GM21381 (cell line): ENCODE data around the gene DHRS7B.

Source experiments
- ATAC-seq: cut with Tn5 transposase; IDR thresholded peaks from one replicate; pipeline ENCODE4 v1.9.1; 2021; ENCODE audit warnings: mild to moderate bottlenecking, moderate library complexity; ENCODE audit not compliant: unreplicated experiment

Gene DHRS7B

DNA sequence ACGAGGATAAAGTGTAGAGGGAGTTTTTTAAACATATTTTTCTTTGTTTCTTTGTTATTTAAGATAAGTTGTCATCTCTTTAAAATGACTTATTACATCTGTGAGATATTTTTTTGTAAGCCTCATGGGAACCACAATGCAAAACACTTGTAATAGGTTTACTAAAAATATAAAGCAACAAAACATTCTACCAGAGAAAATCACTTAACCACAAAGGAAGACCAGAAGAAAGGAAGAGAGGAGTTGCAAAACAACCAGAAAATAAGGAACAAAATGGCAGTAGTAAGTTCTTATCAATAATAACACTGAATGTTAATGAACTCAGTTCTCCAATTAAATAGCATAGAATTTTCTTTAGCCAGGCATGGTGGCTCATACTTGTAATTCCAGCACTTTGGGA lies 22.9 kb downstream of the DHRS7B start:
- no peak for ATAC-seq

DNA sequence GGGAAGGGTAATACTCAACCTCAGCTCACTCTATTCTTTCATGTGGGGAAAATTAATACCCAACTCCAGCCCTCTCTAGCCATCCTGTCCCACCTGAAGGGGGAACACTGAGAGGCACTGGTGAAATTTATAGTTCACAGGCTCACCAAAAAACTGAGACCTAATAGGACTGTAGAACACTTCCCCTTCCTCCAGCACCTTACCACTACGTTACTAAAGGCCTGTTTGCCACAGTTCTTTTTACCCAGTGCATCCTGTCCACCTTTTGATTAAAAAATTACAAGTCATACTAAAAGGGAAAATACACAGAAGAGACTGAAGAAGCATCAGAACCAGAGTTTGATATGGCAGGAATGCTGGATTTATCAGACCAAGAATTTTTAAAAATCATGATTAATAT lies 26.0 kb downstream of the DHRS7B start:
- ATAC-seq = no peak

DNA sequence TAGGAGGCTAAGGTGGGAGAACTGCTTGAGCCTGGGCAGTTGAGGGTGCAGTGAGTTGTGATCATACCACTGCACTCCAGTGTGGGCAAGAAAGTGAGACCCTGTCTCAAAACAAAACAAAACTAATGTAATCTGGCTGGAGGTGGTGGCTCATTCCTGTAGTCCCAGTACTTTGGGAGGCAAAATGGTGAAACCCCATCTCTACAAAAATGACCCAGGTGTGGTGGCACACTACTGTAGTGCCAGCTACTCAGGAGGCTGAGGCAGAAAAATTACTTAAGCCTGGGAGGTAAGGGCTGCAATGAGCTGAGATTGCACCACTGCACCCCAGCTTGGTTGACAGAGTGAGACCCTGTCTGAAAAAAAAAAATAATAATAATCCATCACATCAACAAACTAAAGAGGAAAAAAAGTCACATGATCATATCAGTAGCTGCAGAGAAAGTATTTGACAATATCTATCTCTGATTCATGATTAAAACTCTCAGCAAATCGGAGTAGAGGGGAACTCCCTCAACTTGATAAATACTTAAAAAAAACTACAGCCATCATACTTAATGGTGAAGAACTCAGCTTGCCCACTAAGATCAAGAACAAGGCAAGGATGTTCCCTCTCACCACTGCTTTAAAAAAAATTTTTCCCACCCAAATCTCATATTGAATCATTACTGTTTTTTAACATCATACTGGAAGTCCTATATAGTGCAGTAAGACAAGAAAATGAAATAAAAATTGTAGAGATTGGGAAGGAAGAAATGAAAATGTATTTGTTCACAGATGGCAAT lies 31.0 kb downstream of the DHRS7B start:
- no peak for ATAC-seq

DNA sequence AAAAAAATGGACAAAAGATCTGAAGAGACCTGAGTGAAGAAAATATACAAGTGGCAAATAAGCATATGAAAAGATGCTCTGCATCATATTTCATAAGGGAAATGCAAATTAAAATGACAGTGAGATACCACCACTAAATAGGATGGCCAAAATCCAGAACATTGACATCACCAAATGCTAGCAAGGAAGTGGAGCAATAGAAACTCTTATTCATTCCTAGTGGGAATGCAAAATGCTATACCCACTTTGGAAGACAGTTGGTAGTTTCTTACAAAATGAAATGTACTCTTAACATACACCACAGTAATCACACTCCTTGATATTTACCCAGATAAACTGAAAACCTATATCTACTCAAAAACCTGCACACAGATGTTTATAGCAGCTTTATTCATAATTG lies 33.6 kb downstream of the DHRS7B start:
- ATAC-seq = no peak

DNA sequence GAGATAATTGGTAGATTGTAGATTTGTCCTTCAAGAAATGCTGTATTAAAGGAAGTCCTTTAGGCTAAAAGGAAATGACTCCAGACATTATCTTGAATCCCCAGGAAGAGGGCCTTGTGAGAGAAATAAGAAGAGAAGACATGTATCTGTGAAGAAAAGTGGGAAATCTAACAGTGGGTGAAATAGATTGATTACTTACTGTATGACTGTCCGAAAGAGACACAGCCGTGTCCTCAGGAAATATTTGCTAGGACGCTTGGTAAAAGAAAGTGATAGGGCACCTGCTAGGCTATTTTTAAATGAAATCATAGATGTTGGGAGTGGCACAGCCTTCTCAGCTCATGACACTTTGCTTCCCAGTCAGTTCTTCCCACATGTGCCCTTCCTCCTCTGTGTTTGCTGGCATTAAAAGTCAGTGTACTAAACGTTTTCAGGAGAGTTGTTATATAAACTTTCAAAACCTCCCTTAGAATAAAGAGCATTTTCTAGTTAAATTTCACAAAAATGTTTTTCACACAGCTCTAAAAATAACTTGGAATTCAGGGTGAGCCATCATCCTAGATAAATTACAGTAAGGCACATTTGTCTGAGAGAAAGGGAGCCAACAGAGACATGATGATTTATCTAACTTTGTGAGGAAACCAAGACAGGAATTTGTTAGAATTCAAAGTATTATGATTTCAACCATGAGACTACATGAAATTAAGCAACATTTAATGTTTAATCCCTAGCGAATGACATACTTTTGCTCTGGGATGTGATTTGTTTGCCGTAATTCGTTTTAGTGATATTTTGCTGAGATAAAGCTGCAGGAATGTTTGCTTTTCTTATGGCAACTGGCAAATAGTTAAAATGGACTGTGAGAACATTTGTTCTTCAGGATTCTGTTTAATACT lies 35.0 kb downstream of the DHRS7B start:
- no peak for ATAC-seq

DNA sequence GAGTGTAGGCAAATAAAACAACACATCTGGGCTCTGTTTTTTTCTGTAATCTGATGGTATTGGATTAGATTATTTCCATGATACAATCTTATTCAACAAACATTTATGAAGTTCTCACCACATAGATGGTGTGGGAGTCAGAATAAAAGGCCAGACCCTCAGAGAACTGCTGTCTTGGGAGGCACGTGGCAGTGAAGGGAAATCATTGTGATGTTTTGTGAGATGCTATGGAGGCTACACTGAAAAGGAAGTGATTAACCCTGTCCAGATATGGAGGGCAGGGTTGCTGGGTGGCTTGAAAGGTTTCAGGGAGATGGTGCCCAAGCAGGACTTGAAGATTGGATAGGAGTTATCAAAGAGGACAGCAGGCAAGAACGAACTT lies 35.6 kb downstream of the DHRS7B start:
- no peak for ATAC-seq

DNA sequence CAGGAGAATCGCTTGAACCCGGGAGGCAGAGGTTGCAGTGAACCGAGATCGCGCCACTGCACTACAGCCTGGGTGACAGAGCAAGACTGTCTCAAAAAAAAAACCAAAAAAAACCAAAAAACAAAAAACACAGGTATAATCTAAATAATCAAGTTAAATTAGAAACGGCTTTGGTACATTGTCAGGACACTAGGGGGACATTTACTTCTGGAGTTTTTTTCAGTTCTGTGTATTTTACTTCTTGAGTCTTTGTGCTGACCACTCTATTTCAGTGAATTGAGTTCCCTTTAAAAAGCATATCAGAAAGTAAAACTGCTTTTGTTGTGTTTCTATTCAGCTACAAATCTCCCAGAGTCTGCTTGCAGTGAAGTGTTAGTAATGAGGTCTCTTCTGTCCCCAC lies 36.3 kb downstream of the DHRS7B start:
- no peak for ATAC-seq

DNA sequence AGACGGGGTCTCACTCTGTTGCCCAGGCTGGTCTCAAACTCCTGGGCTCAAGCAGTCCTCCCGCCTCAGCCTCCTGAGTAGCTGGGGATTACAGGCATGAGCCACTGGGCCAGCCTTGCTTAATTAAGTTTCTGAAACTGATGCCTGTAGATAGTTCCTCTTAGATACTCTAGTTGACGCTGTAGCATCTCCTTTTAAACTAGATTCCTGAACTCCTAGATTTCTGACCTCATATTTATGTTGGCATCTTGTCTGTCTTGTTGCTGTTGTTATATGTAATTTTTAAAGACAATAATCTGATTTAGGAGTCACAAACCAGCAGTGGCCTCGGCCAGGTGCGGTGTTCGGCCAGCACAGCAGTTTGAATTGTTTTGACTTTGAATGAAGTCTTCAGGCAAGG lies 37.5 kb downstream of the DHRS7B start:
- no peak for ATAC-seq

DNA sequence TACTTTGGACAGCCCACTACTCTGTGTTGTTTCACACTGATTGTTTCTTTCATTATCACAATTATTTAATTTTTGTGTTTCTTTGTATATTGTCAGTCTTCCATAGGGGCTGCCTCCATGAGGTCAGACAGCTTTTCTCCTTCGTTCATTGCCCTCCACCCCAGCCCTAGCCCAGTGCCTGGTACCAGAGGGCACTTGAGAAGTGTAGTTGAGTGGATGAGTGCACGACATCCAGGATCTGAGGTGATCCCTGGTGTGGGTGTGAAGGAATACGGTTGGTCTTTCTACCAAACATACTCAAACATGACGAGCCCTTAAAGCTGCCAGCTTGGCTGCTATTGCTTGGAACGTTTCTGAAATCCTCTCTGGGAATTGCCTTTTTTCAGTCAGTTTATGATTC lies 37.9 kb downstream of the DHRS7B start:
- no peak for ATAC-seq

DNA sequence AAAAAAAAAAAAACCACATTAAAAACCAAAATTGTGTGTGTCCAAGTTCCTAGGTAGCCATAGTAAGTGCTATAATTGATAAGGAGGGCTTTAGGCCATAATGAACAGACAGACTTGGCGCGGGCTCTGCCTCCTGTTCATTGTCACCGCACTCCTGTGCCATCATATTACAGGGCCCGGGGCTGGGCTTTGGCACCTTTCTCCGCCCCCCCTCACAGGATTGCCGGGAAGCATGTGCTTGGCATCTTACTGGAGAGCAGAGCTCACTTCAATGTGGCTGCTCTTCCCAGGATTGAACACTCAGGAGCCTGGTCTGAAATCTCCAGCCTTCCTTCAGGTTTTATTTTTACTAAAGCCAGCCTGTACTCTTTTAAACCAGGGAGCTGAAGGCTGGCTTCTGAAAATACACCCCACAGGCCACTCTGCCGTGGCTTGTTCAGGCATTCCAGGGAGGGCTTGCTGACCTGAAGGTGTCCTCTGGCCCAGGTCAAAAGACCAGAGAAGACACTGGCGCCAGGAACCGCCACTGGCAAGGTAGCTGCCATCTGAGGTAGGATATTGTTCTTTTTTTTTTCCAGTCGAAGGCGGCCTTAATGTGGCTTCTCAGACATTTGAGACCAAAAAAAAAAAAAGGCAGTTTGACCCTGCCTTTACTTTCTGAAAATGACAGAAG lies 39.3 kb downstream of the DHRS7B start:
- ATAC-seq = no peak

DNA sequence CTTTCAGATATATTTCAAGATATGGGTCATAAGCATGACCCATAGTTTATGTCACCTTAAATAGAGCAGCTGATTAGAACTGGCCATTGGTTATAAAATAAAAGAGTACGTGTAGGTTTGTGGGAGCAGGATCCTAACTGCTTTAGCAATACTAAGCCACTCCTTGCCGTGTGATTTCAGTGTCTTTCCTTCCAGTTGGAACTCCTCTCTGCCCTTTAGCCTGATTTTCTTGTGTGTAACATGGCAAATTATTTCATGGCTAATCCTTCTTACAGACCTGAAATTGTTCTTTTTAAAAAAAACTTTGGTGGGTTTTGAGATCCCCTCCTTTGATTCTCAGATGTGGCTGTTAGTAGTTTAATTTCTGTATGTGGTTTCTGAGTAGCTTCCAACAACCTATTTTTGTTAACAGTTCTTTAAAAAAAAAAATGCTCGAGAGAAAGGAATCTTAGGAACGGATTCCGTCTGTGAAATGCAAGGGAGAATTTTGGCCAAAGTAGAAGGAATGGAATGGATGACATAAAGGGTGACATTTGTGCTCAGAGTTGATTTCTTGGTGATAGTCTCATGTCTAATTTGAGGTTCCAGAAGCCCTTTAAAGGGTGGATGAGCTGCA lies 39.9 kb downstream of the DHRS7B start:
- no peak for ATAC-seq

DNA sequence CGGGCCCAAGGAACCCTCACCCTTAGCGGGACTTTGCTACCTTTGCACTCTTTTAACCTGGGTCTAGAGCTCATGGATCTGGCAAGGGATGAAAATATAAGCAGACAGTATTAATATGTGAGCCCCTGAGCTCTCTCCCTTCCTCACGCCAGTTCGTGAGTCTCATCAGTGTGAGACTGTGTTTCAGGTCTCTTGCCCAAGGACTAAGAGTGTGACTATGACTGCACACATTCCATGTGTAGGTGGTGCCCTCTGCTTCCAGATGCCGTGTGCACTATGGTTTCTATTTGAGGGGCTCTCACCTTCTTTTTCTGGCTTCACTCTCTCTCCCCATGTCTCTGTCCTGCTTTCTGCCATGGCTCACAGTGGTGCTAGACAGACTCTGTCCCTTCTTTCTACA lies 40.5 kb downstream of the DHRS7B start:
- ATAC-seq = no peak

DNA sequence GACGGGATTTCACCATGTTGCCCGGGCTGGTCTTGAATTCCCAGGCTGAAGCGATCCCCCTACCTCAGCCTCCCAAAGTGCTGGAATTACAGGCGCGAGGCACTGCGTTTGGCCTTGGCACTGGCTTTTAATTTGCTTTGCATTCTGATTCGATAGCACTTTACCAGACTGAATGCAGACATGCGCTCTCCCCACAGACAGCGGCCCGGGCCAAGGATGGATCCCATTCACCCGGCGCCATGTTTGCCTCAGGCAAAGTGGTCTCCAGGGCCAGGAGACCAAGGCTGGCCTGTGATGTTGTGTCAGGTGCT lies 41.7 kb downstream of the DHRS7B start:
- no peak for ATAC-seq

DNA sequence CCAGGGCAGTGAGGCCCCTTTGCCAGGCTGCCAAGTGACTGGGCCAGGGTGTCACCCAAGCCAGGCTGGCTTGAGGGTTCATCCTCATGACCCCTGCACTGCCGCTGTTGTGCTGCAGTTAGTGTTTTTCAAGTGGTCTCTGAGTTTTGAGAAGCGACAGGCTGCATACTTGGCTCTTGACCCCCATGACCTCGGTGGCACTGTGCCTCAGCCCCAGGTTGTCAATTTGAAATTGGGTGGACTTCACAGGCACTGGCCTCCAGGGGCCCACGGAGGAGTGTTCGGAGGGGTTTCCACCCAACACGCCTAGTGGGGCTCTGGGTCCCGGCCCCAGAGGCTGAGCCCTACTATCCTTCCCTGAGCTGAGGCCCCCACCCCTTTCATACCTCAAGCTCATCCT lies 42.7 kb downstream of the DHRS7B start:
- ATAC-seq = no peak

DNA sequence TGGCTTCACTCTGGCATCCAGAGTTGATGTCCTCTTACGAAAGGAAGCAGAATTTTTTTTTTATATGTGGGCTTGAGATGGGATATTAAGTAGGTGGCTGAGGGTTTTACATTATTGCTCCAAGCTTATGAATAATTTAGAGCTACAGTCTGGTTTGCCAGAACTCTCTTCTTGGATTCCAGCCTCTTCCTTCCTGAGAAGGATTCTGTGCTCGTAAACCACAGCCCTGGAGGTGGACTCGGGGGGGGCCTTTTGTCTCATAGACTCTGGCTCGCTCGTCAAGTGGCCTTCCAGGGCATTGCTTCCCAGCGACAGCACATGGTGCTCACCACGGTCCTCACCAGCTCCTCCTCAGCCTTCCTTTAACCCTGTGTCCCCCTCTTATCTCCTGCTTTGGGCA lies 44.0 kb downstream of the DHRS7B start:
- ATAC-seq = no peak

DNA sequence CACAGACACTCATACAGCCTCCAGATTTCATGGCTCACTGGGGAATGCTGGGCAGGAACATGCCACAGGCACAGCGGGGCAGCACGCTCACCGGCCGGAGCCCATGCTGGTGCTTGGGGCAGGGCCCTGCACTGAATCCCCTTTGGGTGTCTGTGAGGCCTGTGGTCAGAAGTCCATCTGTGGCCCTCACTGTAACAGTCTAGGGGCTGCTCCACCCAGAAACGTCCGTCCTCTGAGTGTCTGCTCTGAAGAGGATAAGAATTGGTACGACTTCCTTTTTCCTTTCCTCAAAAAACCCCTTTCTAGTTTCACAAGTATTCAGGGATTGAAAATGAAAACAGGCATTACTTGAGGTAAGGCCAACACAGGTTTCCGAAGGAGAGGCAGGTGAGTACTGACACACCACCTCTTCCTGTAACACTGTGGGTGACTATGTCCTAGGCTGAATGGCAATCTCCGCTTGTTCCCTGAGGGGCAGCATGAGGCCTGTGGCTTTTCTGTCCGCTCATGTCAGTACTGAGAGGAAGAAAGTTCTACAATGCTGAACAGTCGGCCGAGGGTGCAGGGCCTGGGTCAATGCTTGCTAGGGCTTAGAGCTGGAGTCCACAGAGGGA lies 44.7 kb downstream of the DHRS7B start:
- ATAC-seq = peak; percentile 70

DNA sequence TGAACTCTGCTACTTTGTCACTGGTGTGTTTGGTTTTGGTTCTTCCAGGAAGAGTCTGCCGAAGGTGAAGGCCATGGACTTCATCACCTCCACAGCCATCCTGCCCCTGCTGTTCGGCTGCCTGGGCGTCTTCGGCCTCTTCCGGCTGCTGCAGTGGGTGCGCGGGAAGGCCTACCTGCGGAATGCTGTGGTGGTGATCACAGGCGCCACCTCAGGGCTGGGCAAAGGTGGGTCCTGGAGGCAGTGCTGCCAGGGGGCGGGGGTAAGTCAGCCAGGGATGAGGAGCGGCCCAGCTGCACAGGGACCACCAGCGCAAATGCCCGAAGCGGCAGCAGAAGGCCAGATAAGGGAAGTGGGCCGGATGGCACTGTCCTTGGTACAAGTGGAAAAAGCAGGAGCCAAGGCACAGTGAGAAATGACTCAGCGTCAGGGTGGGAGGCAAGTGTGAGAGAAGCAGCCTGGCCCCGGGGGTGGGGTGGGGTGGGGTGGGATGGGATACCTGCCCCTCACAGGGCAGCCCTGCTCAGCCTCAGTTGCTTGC lies 45.3 kb downstream of the DHRS7B start:
- ATAC-seq = no peak

DNA sequence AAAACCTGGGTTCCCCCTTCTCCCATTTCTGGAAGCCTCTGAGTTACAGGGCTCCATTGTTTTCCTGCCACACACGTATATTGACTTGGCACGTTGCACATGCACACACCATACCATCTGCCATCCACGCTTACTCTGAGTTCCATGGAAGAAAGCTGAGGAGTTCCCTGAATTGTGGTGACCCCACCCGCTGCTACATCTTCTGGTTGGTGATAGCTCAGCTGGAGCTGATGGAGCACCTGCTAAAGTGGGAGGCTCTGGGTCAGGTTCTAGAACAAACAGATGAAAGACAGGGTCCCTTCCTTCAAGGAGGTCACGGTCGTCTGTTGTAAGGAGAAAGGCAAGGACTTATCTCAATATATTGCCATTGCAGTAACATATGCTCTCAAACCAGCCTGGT lies 46.1 kb downstream of the DHRS7B start:
- ATAC-seq = no peak

DNA sequence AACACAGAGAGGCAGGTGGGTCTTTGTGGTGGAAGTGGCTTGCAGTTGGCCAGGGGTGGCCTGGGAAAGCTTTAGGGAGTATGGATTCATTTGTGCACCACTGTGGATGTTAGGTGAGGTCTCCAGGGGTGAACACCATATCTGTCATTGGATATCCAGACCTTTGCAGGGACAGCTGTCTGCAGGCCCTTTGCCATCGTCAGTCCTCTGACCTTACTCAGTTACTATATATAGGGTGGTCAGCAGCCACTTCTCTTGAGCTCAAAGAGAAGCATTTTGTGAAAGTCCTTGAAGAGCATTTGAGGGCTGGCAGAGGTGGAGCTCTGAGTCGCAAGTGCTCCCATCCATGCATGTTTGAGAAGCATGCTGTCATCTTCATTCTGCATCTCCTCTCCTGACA lies 46.8 kb downstream of the DHRS7B start:
- no peak for ATAC-seq

DNA sequence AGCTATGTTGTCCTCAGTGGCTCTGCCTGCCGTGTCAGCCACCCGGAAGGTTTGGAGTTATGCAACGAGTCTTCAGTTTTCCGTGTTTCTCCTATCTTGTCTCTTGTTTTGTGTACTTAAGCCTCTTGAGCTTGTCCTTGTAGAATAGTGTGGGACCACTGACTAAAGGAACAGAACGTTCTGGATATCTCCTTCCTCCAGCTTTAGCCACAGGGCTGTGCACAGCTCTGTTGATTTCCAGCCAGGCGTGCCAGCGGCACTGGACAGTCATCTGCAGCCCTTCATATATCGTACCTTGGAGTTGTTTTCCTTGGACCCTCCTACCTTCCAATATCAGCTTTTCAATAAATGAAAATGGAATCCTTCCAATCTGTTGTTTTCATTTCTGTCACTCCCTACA lies 47.4 kb downstream of the DHRS7B start:
- ATAC-seq = no peak

DNA sequence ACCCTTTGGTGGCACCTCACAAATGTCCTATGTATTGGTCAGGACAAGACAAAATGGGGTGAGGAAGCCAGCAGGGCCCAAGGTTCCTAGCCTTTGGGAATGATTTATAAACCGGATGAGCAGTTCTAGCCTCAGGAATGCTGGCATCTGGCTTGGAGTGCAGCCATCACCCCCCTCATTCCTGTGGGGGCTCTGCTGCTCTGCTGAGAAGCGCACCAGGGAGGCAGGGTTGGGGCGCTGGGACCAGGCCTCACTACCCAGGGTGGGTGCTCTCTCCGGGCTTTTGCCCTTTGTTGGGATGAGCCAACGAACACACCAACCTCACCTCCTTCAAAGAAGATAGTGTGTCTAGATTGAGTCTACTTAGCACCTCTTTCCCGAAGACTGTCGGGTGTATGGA lies 47.9 kb downstream of the DHRS7B start:
- ATAC-seq = no peak
